HuH-7.5 (cell line): Measurements from ENCODE around the gene CCDC148.

Experiments
- DNase-seq: peaks from one replicate; pipeline ENCODE4 v3.0.0; 2011; ENCODE audit warnings: low spot score

The CCDC148 gene

GRCh38 chr2:158432117-158432516 lies 24.4 kb downstream of the CCDC148 start:
- no peak for DNase-seq

- no peak for DNase-seq
Measured at GRCh38 chr2:158414538-158414937, 42.0 kb downstream of the CCDC148 start.

- no peak for DNase-seq
Measured at GRCh38 chr2:158413581-158413980, 43.0 kb downstream of the CCDC148 start.

GRCh38 chr2:158412206-158412605 lies 44.3 kb downstream of the CCDC148 start:
- no peak for DNase-seq

- DNase-seq: no peak
Measured at GRCh38 chr2:158411748-158412147, 44.8 kb downstream of the CCDC148 start.

- no peak for DNase-seq
Measured at GRCh38 chr2:158410132-158410531, 46.4 kb downstream of the CCDC148 start.

- DNase-seq: no peak
Measured at GRCh38 chr2:158407031-158407430, 49.5 kb downstream of the CCDC148 start.

- DNase-seq: no peak
Measured at GRCh38 chr2:158405341-158405740, 51.2 kb downstream of the CCDC148 start.

GRCh38 chr2:158403237-158403636 lies 53.3 kb downstream of the CCDC148 start:
- no peak for DNase-seq

GRCh38 chr2:158402665-158403064 lies 53.9 kb downstream of the CCDC148 start:
- DNase-seq: no peak

- no peak for DNase-seq
Measured at GRCh38 chr2:158395166-158395565, 61.4 kb downstream of the CCDC148 start.

GRCh38 chr2:158394453-158394852 lies 62.1 kb downstream of the CCDC148 start:
- no peak for DNase-seq

- DNase-seq: no peak
Measured at GRCh38 chr2:158393886-158394285, 62.7 kb downstream of the CCDC148 start.

GRCh38 chr2:158392687-158393086 lies 63.9 kb downstream of the CCDC148 start:
- DNase-seq: no peak

GRCh38 chr2:158391876-158392275 lies 64.7 kb downstream of the CCDC148 start:
- no peak for DNase-seq

- no peak for DNase-seq
Measured at GRCh38 chr2:158391361-158391760, 65.2 kb downstream of the CCDC148 start.

GRCh38 chr2:158388159-158388558 lies 68.4 kb downstream of the CCDC148 start:
- no peak for DNase-seq

- no peak for DNase-seq
Measured at GRCh38 chr2:158385646-158386045, 70.9 kb downstream of the CCDC148 start.

- DNase-seq: no peak
Measured at GRCh38 chr2:158381978-158382377, 74.6 kb downstream of the CCDC148 start.

GRCh38 chr2:158381205-158381604 lies 75.3 kb downstream of the CCDC148 start:
- DNase-seq: no peak

- no peak for DNase-seq
Measured at GRCh38 chr2:158380746-158381145, 75.8 kb downstream of the CCDC148 start.

- no peak for DNase-seq
Measured at GRCh38 chr2:158378926-158379325, 77.6 kb downstream of the CCDC148 start.

- DNase-seq: no peak
Measured at GRCh38 chr2:158366342-158366741, 90.2 kb downstream of the CCDC148 start.

- DNase-seq: no peak
Measured at GRCh38 chr2:158359846-158360245, 96.7 kb downstream of the CCDC148 start.

- no peak for DNase-seq
Measured at GRCh38 chr2:158357699-158358098, 98.9 kb downstream of the CCDC148 start.
